NCI-H460 (cell line): ENCODE data around the gene MACROD2. TPM values are rescaled to one million over a fixed set of nuclear protein-coding genes. Genes with fewer than 3 reads are reported as not detected.
"Not testable (repeated sequence)": the region's sequence is repeated elsewhere in the genome, so short reads cannot be mapped to it uniquely, and the experiment has no call there.

Experiments
- DNase-seq: peaks from one replicate; pipeline ENCODE4 v3.0.0-alpha.2; 2016; ENCODE audit warnings: low read depth; ENCODE audit errors: extremely low read depth
- total RNA-seq: library from RNA; depleted of rRNA; stranded (reverse); fragments of >200 nt; shearing (Covaris generic); gene quantifications from 2 replicates; pipeline ENCODE4 v1.2.3, GENCODE V29; 2014

MACROD2 gene
- total RNA-seq, 1 experiment from 2014 or later = 2.0 TPM

DNA sequence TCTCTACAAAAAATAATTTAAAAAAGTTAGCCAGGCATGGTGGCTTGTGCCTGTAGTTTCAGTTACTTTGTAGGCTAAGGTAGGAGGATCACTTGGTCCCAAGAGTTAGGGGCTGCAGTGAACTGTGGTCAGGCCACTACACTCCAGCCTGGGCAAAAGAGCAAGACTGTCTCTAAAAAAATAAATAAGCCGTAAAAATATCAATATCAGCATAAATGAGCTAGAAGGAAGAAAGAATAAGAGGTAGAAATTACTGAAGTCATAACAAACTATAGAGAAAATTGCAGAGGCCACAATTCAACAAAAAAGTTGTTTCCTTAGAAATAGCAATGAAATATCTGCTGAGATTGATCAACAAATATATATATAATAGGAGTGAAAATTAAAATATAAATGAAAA lies 1169.4 kb downstream of the MACROD2 start:
- no peak for DNase-seq

DNA sequence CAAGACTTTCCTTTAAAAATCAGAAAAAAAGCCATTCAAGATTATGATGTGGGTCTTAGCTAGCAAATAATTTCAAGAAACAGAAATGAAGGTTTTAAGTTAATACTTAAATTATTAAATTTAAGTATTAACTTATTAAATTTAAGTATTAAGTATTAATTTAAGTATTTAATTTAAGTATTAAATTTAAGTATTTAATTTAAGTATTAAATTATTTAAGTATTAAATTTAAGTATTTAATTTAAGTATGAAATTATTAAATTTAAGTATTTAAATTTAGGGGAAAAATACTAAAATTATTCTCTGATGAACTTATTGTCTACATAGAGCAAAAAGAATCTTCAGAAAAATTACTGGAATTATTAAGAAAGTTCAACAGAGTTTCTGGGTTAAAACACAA lies 1171.4 kb downstream of the MACROD2 start:
- no peak for DNase-seq

DNA sequence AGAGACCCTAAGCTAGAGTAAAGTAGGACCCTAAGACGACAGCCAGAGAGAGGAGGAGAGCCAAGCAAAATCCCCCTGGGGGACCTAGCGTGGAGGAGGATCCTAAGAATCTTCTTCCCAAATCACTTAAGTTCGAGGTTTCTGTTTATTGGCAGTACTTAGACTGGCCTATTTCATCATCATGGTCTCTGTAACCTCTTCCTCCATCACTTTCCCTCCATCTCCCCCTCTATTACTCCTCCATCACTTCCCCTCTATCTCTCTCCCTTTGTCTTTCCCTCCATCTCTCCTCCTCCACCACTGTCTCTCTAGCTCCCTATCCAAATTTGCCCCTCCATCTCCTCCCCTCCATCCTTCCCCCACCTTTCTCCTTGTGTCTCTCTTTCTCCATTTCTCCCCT lies 1175.7 kb downstream of the MACROD2 start:
- no peak for DNase-seq

DNA sequence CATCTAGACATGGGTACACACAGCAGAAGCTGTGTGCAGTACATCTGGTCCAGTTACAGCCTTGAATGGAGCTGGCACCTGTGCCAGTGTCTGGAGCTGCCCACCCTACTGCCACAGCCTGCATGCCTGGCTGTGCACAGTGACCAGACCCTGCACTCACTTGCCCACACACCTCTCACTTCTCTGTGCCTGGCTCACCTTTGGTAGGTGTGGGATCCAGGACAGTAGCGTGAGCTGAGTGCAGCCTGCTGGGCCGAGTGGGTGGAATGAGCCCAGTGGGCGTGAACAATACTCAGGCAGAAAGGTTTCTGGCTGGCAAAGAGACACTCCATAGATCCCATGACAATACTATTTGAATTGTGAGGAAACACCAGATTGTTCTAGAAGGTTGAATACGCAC lies 1181.6 kb downstream of the MACROD2 start:
- no peak for DNase-seq

DNA sequence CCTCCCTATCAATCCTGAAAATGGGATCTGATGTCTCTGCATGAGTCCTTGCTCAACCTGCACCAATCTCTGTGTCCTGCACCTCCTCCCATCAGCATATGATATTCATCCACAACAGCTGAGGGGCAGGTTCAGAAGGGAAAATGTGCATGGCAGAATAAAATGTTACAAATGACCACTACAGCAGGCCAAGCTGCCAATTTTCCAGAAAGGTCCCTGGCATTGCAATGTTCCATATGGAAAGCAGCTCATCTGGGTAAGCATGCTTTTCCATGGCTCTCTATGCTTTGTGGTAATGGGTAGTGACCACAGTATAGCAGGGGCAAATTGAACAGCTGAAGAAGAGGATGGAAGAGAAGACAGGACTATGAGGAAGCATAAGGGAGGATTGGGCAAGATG lies 1183.3 kb downstream of the MACROD2 start:
- no peak for DNase-seq

DNA sequence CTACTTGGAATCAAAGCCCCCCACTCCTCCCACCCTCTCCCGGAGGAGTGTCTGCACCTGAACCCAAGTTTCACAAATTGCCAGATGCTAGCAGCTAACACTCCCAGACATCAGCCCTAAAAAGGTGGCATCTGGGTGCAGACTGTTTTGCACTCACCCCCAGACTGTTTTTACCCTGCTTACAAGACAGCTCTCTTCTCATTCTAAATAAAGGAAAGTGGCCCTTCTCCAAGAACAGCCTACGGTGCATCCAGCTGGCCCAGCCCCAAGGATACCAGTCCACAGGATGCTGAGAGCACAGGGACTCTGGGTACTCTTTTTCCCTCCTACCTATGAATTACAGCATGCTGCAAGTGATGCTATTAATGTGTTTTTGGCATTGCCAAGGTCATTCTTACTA lies 1184.1 kb downstream of the MACROD2 start:
- no peak for DNase-seq

DNA sequence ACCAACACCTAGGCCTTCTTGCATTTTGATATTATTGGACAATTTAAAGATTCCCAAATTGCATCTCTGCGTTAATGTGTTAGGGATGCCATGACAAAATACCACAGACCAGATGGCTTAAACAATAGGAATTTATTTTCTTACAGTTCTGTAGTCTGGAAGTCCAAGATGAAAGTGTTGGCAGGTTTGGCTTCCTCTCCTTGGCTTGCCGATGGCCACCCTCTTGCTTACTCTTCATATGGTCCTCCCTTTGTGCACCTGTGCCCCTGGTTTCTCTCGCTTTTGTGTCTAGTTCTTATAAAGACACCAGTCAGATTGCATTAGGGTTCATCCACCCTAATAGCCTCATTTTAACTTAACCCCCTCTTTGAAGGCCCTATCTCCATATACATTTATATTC lies 1184.5 kb downstream of the MACROD2 start:
- DNase-seq = no peak

DNA sequence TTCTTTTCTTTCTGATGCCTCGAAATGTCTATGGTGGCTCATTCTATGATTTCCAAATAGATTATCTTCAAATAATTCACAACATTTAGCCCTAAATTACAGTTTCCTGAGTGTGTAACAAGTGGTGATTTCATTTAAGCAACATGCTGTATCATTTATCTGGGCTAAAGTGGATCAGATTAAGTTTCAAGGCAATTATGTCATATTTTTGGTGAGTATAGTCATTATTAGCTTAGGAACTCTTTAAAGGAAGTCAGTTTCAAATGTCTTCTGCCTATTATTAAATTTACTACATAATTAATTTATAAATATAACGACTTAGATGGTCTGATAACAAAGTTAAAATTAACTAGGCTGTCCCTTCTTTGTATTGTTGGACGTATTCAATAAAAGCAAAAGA lies 1190.0 kb downstream of the MACROD2 start:
- DNase-seq = no peak

DNA sequence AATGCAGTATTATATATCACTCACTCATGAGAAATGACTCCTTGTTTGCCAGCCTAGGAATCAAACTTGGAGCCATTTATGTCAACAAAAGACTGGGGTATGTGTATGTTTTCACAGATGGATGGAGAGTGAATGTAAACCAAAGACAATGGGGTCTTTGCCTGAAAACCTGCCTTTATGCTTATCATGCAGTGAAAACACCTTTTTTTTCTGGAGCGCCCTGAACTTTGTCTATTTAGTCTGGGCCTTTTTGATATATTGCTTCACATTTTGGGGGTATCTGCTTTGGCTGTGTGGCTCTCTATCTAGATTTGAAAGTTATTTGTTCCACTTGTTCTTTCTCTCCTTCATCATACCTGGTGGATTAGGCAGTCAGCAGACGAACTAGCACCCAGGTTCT lies 1190.6 kb downstream of the MACROD2 start:
- no peak for DNase-seq

DNA sequence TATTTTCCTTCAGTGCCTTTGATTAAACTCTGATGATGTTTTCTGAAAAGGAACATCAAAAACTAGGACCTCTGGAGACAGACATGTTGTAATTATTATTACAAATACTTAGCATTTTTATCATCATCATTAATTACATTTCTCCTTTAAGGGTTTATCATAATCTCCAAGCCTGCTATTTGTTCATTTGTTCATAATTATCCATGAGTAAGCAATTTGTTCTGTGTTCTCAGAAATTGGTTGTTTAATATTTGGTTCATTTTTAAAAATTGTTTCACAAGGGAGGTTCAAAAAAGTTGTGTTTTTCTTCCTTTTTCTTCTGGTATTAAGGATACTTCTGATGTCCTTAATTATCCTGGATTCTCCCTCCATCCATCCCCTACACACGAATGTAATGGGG lies 1192.3 kb downstream of the MACROD2 start:
- DNase-seq = no peak

DNA sequence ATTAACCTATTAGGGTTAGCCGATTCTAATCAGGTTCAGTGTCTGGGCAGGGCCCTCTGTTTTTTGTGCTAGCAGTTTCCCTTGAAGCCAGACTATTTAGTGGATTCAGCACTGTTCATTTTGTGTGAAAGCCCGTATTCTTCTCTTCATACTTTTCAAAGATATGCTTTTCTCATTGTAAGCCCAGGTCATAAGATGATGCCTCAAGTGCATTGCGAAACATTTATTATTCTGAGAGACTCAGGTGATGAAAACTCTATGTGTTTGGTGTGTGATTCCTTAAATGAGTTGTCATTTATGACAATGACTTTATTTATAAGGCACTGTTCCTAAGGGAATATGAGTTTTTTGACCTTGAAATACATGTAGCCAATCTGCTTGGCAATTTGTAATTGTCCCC lies 1193.1 kb downstream of the MACROD2 start:
- no peak for DNase-seq

DNA sequence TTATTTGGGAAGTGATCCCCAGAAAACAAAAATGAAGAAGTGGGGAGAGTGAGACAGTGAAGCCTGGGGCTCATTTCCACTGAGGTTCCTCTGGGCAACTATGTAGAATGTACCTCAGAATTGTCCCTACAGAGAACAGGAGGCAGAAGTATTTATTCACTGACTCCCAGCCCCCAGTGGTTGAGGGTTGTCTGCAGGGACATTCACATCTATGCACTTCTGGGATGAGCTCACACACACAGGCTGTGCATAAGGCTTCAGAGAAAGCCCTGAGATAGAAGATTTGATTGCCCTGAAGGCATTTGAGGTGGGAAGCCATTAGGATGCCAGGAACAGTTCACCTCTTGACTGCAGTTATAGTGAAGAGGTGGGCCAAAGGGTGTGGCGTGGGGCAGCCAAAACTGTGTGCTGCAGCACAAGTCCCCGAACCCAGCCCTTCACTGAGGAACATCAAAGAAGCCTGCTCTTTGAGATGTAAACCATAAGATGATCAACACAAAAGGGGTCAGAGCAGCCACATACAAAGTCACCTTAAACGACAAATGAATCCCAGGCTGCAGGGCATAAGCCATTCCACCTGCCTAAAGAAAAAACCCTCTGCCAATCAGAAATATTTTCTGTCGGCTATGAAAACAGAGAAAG lies 1195.9 kb downstream of the MACROD2 start:
- DNase-seq = no peak

DNA sequence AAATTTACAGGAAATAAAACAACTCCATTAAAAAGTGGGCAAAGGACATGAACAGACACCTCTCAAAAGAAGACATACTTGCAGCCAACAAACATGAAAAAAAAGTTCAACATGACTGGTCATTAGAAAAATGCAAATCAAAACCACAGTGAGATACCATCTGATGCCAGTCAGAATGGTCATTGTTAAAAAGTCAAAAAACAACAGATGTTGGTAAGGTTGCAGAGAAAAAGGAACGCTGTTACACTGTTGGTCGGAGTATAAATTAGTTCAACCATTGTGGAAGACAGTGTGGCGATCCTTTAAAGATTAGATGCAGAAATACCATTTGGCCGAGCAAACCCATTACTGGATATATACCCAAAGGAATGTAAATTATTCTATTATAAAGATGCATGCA lies 1200.1 kb downstream of the MACROD2 start:
- DNase-seq = no peak

DNA sequence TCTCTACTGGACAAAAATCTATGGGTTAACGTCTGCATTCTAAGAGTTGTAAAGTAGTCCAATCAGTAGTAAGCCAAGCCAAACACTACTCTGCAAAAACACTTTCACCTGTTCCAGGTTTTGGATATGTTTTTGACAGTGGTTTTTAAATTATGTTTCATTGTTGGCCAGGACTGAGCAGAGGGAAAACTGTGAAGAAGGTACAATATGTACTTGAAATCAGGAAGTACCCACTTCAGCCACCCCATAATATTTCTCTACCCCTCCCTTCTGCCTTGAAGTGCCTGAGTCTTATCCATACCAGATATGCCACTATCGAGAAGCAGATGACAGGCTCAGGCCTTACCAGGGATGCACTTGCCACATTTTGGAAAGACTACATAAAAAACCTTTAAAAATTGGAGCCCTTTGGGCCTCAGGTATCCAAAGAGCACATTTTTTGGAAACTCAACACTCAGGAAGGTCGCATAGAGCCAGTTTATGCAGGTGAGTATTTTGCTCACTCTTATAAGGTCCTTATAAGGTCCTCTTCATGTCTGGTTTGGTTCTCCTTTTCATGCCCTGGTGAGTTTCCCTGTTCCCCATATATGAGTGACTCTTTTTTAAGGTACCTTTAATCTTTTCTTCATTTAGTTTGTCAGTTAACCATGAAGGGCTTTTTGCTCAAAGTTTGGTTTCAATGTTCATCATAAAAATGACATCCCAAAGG lies 1201.4 kb downstream of the MACROD2 start:
- no peak for DNase-seq

DNA sequence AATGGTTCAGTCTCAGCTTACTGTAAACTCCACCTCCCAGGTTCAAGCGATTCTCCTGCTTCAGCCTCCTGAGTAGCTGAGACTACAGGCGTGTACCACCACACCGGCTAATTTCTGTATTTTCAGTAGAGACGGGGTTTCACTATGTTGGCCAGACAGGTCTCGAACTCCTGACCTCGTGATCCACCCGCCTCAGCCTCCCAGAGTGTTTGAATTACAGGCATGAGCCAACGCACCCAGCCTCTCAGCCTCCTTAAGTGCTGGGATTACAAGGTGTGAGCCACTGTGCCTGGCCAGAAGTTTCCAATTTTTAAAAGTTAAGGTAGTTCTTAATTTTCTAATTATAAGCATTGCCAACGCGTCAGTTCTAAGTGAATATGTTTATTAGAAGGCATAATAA lies 1202.7 kb downstream of the MACROD2 start:
- not testable (repeated sequence) for DNase-seq

DNA sequence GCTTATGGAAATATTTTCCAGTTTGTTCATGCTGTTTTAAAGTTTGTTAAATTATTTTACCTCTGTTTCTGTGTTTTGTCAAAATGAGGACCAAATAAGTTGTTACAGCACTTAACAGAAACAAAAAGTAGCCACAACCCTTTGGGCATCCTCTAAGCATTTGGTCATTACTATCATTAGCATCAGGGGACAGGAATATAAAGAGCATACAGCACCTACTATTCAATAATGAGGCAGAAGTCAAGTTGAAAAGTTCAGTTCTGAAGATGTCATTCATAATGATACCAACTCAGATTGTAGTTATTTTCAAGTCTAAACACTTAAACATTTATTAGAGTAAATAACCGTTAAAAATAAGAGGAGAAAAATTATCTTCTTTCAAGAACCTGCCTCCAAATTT lies 1204.4 kb downstream of the MACROD2 start:
- DNase-seq = no peak

DNA sequence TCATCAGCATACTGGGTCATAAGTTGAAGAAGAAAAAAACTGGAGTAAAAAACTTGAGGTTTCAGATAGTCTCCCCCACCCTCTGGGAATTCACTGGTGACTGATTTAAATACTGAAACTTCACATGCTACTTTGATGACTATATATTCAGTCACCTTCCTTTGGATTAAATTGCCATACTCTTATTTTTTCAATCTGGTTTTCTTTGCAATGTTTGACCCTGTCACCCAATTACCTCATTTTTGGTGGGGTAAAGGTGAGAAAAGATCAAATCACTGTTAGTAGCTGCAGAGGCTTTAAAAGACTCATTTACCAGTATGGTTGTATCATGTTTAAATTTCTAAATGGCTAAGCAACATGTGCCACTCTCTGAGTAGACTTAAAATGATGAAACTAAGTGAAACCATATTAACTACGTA lies 1204.8 kb downstream of the MACROD2 start:
- peak; percentile 6 for DNase-seq

DNA sequence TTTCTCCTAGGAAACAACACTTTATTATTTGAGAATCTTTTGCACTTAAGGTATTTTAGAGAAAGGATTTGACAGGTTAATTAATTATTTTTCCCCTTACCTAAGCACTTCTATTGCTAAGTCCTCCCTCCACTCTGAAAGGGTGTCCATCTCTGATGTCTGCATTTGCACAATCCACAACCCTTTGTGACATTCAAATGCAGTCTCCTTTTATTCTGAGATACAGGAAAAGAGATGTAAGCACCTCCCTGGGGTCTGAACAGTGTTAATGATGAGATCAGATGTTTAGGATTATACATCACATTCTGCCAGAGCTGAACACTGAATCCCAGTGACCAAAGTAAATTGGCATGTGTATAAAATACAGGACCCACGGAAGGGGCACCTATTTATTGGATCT lies 1206.3 kb downstream of the MACROD2 start:
- DNase-seq = no peak

DNA sequence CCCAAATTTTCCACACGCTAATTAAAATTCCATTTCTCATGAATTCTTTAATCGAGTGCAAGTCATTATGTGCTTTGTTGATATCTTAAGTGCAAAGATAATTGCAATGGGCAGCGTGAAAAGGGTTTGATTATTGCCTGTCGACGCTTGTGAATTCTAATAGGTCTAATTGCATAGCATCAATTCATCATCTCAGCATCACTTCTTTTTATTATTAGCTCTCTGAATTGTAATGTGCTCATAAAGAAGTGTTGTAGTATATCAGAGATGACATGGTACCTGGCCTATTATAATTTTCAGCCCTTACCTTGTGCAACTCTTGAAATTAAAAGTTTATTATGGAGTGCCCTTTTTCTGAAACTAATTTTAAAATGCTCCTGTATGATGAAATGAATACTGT lies 1208.9 kb downstream of the MACROD2 start:
- no peak for DNase-seq

DNA sequence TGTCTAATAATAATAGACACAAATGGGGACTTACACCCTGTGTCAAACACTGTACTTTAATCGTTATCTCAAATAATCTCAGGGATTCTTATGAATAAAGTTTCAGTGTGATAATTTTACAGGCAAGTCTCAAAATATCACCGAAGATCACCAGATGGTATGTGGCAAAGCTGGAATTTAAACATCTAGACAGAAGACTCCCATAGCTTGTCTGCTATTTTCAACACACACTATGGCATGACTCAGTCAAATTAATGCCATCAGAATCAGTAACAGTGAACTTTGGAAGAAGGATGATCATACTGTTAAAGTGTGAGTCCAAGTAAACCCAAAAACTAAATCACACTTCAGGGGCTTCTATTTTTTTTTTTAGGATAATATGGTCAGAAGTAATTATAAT lies 1209.7 kb downstream of the MACROD2 start:
- DNase-seq = no peak

DNA sequence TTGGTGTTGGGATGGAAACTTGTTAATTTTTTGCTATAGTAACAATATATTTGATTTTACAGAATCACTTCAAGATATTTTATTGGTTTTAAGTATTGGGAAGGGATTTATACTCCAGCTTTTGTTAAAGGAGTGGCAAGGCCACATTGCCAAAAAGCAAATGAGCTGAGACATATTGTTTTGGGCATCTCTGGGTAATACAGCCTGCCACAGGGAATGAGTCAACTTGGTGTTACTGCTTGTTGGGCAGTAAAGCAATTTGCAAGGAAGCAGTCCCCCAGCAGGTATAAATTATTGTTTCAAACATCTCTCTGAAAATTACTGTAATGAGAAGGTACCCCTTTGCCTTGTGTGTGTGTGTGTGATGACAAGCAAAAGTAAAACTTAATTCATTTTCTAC lies 1210.4 kb downstream of the MACROD2 start:
- DNase-seq = no peak

DNA sequence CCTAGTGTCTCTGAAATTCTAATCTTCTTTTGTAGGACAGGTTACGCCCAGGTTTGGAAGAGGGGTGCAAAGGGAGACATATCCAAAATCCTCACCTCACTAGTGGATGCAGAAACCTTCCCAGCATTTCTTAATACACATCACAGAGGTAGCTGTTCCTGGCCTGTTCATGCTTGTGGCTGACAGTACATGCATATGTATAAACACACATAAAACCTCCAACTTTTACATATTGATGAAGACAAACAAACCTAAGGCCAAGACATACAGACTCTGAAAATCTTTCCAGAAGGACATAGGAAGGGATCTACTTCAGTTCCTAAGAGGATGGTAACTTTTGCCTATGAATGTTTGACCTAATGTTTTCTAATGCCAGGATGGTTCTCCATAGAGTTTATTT lies 1214.2 kb downstream of the MACROD2 start:
- DNase-seq = no peak

DNA sequence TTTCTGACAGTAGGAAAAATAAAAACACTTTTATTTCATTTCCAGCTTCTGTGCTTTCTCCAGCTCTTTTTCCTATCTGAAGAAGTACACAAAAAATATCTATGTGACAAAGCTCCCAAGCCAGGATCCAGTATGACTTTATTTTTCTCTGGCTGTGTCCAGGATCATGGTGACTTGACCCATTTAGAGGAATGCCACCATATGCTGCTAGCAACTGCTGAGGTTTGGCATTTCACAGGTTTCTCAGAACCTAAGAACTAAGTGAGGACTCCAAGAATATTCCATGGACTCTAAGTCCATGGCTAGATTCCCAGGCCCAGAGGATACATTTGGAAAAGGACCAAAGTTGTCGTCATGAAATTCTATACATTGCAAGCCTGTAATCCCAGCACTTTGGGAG lies 1218.7 kb downstream of the MACROD2 start:
- no peak for DNase-seq
